H4 (cell line): ENCODE results near the gene MAN1C1. TPM values are rescaled to one million over a fixed set of nuclear protein-coding genes. Genes with fewer than 3 reads are reported as not detected.

ENCODE experiments used
- total RNA-seq: library from RNA; depleted of rRNA; stranded (reverse); fragments of >200 nt; shearing (Covaris generic); gene quantifications from 2 replicates; pipeline ENCODE4 v1.2.3, GENCODE V29; 2014; rRNA removed

The MAN1C1 gene
- total RNA-seq, 1 experiment from 2014 or later = 0.95 TPM

Other genes with a start within 250 kb of the MAN1C1 start
- 0.10 TPM in 1 of 2 replicates, not detected in the other for gene RHCE, start 196.0 kb upstream of the MAN1C1 start, total RNA-seq
- gene MACO1, start 185.9 kb upstream of the MAN1C1 start, total RNA-seq = 14.9 and 17.2 TPM in 2 replicates
- gene LDLRAP1, start 73.2 kb upstream of the MAN1C1 start, total RNA-seq = 9.5 and 12.5 TPM in 2 replicates
- 27.7 and 32.1 TPM in 2 replicates for gene SELENON, start 183.4 kb downstream of the MAN1C1 start, total RNA-seq
- 24.4 and 31.7 TPM in 2 replicates for gene MTFR1L, start 203.2 kb downstream of the MAN1C1 start, total RNA-seq
- gene AUNIP, start 242.7 kb downstream of the MAN1C1 start, total RNA-seq = 8.7 and 12.4 TPM in 2 replicates